ENCODE measurements around the gene ZNF90. TPM values are rescaled to one million over a fixed set of nuclear protein-coding genes. Genes with fewer than 3 reads are reported as not detected.
A peak's percentile ranks its signal among the peaks of the same experiment; 100 is the strongest.
"Not testable (repeated sequence)": the region's sequence is repeated elsewhere in the genome, so short reads cannot be mapped to it uniquely, and the experiment has no call there.

Gene ZNF90
- total RNA-seq, 1 donor from 2014 or later: 5.1 TPM

DNA sequence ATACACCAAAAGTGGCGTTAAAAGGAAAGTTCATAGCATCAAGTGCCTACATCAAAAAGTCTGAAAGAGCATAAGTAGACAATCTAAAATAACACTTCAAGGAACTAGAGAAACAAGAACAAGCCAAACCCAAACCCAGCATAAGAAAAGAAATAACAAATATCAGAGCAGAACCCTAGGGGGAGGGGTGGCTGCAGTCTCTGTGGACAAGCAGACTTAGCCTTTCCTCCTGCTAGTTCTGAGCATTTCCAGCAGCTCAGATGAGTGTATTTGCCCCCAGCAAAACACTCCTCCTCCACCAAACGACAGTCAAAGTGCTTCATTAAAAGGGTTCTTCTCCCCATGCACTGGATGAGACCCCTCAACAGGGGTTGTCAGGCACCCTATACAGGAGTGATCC lies 7.1 kb upstream of the ZNF90 start:
- peaks cover 49% of the 10 kb centered on the region for H3K9me3 Mint-ChIP-seq
- DNase-seq: no peak
- no peak overlapping the region for H3K27ac Mint-ChIP-seq
- H3K36me3 Mint-ChIP-seq (ENCODE audit: low read depth): no peaks in the 10 kb centered on the region
- intact Hi-C loops (cut with micrococcal nuclease): no loop called here
- H3K27me3 Mint-ChIP-seq: peaks cover 1% of the 10 kb centered on the region
- H3K4me1 Mint-ChIP-seq: no peaks in the 10 kb centered on the region
- H3K4me3 Mint-ChIP-seq: no peak overlapping the region

DNA sequence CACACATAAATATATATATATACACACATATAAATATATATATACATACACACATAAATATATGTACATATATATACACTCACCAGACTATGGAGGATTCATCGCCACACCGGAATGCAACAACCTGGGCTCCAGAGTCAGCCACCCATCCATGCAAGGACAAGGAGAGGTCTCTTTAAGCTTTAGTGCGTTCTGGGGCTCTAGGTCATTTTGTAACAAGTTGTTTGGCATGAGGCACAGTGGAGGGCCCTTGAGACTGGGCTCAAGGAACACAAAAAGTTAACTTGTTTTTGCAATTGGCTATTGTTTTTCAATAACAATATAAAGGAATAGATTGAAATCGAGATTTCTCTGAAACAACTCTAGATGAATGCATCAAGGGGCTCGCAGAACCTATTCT lies 4.9 kb upstream of the ZNF90 start:
- H3K36me3 Mint-ChIP-seq (ENCODE audit: low read depth): peaks cover 2% of the 10 kb centered on the region
- no peak overlapping the region for H3K27ac Mint-ChIP-seq
- no peak overlapping the region for H3K4me3 Mint-ChIP-seq
- DNase-seq: no peak
- no peaks in the 10 kb centered on the region for H3K4me1 Mint-ChIP-seq
- no peaks in the 10 kb centered on the region for H3K27me3 Mint-ChIP-seq
- H3K9me3 Mint-ChIP-seq: peaks cover 40% of the 10 kb centered on the region
- intact Hi-C loops (cut with micrococcal nuclease): no loop called here

DNA sequence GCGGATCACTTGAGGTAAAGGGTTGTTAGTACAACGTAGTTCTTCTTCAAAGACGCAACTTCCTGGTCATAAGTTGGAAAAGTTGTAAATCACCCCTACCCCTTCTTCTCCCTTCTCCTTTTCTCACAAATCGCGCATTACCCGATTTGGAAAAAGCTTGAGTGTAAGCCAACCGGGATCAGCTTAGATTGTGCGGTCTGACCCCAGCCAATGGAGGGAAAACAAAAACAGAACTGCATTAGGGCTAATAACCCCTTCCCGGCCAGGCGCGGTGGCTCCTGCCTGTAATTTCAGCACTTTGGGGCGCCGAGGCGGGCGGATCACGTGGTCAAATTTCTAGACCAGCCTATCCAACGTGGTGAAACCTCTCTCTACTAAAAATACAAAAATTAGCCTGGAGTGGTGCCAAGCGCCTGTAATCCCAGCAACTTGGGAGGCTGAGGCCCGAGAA lies 806 bp downstream of the ZNF90 start:
- peaks cover 25% of the 10 kb centered on the region for H3K9me3 Mint-ChIP-seq
- peaks cover 5% of the 10 kb centered on the region for H3K4me1 Mint-ChIP-seq
- peak overlapping the region; percentile 62 for H3K27ac Mint-ChIP-seq
- peak overlapping the region; percentile 88 for H3K4me3 Mint-ChIP-seq
- no peaks in the 10 kb centered on the region for H3K27me3 Mint-ChIP-seq
- H3K36me3 Mint-ChIP-seq (ENCODE audit: low read depth): peaks cover 29% of the 10 kb centered on the region
- intact Hi-C loops (cut with micrococcal nuclease): no loop called here
- peak; percentile 58 for DNase-seq

DNA sequence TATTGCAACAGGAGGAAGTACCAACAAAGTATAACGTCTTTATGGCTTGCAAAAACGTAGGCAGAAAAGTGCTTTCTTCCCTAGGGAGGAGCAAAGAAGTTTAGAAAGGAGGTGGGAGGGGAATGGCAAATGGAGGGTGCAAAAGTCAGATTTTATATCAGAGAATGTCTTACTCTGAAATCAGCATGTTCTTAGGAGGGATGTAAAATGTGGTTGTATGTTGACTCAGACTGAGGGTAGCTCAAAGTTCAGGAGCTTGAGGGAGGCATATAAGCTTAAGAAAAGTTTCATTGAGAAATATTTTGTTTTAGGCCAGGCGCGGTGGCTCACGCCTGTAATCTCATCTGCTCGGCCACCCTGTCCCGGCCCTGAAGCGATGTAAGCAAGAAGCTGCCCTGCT lies 1.7 kb downstream of the ZNF90 start:
- no peak for DNase-seq
- Mint-ChIP-seq H3K36me3 (ENCODE audit: low read depth) (peaks cover 29% of the 10 kb centered on the region), H3K4me3 (peak overlapping the region; percentile 25), H3K4me1 (peaks cover 5% of the 10 kb centered on the region), H3K9me3 (peaks cover 27% of the 10 kb centered on the region), H3K27ac (no peak overlapping the region), H3K27me3 (no peaks in the 10 kb centered on the region)
- intact Hi-C loops (cut with micrococcal nuclease): no loop called here

GRCh38 chr19:20080656-20081055 lies 2.9 kb downstream of the ZNF90 start:
- H3K27me3 Mint-ChIP-seq: no peaks in the 10 kb centered on the region
- no peak overlapping the region for H3K4me3 Mint-ChIP-seq
- no peak for DNase-seq
- H3K4me1 Mint-ChIP-seq: peaks cover 5% of the 10 kb centered on the region
- peaks cover 29% of the 10 kb centered on the region for H3K36me3 Mint-ChIP-seq (ENCODE audit: low read depth)
- no peak overlapping the region for H3K27ac Mint-ChIP-seq
- H3K9me3 Mint-ChIP-seq: peaks cover 27% of the 10 kb centered on the region
- intact Hi-C loops (cut with micrococcal nuclease): no loop called here

GRCh38 chr19:20082232-20082833 lies 4.5 kb downstream of the ZNF90 start:
- Mint-ChIP-seq H3K9me3 (peaks cover 25% of the 10 kb centered on the region), H3K36me3 (ENCODE audit: low read depth) (peaks cover 31% of the 10 kb centered on the region)
- H3K4me3 Mint-ChIP-seq; DNase-seq; H3K4me1 Mint-ChIP-seq; H3K27ac Mint-ChIP-seq; H3K27me3 Mint-ChIP-seq; intact Hi-C loops (cut with micrococcal nuclease): not testable (repeated sequence)

GRCh38 chr19:20082876-20083275 lies 5.1 kb downstream of the ZNF90 start:
- Mint-ChIP-seq H3K9me3 (peaks cover 29% of the 10 kb centered on the region), H3K36me3 (ENCODE audit: low read depth) (peaks cover 32% of the 10 kb centered on the region)
- DNase-seq; H3K27ac Mint-ChIP-seq; H3K4me3 Mint-ChIP-seq; H3K27me3 Mint-ChIP-seq; H3K4me1 Mint-ChIP-seq; intact Hi-C loops (cut with micrococcal nuclease): not testable (repeated sequence)

GRCh38 chr19:20102097-20102496 lies 24.3 kb downstream of the ZNF90 start:
- Mint-ChIP-seq H3K4me3 (no peak overlapping the region), H3K9me3 (peaks cover 23% of the 10 kb centered on the region), H3K4me1 (no peaks in the 10 kb centered on the region), H3K27me3 (no peaks in the 10 kb centered on the region), H3K36me3 (ENCODE audit: low read depth) (peaks cover 31% of the 10 kb centered on the region), H3K27ac (no peak overlapping the region)
- DNase-seq: peak; percentile 10
- intact Hi-C loops (cut with micrococcal nuclease): no loop called here

DNA sequence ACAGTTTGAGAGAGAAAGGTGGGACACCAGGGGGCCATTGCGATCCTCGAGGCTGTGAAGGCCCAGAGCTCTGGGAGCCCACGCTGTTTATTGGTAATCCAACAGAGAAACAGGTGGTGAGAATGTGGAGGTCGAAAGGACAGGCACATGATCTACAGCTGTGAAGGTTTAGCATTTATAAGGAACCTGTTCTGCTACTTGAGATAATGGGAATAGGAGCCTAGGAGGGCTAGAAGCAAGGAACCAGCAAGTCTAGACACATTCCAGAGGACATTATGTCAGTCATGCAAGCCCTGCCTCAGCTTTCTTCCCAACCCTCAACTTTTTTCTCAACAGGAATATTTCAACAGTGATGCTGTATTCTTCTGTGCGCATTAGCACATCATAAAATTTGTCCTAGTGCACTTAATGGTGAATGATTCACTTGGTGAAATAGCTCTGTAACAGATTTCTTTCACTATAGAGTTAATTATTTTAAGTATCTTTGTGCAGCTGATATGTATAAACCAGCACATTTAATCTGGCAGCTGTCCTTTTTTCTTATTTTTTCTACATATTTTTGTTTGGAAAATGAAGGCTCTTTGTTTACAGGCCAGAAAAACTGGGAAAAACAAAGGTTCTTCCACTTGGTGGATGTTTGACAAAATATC lies 25.4 kb downstream of the ZNF90 start:
- peaks cover 31% of the 10 kb centered on the region for H3K36me3 Mint-ChIP-seq (ENCODE audit: low read depth)
- H3K9me3 Mint-ChIP-seq: peaks cover 18% of the 10 kb centered on the region
- no peaks in the 10 kb centered on the region for H3K4me1 Mint-ChIP-seq
- DNase-seq: peak; percentile 12
- H3K4me3 Mint-ChIP-seq: no peak overlapping the region
- H3K27ac Mint-ChIP-seq: no peak overlapping the region
- intact Hi-C loops (cut with micrococcal nuclease): no loop called here
- no peaks in the 10 kb centered on the region for H3K27me3 Mint-ChIP-seq

- Mint-ChIP-seq H3K4me3 (no peak overlapping the region), H3K27ac (no peak overlapping the region), H3K9me3 (peaks cover 10% of the 10 kb centered on the region), H3K36me3 (ENCODE audit: low read depth) (peaks cover 24% of the 10 kb centered on the region), H3K4me1 (no peaks in the 10 kb centered on the region), H3K27me3 (no peaks in the 10 kb centered on the region)
- intact Hi-C loops (cut with micrococcal nuclease): no loop called here
- no peak for DNase-seq
Measured at GRCh38 chr19:20107301-20107700, 29.5 kb downstream of the ZNF90 start.

GRCh38 chr19:20118064-20118839 lies 40.5 kb downstream of the ZNF90 start:
- H3K4me3 Mint-ChIP-seq; DNase-seq; intact Hi-C loops (cut with micrococcal nuclease); H3K27ac Mint-ChIP-seq; H3K27me3 Mint-ChIP-seq; H3K4me1 Mint-ChIP-seq: not testable (repeated sequence)
- Mint-ChIP-seq H3K9me3 (peaks cover 12% of the 10 kb centered on the region), H3K36me3 (ENCODE audit: low read depth) (peaks cover 32% of the 10 kb centered on the region)

DNA sequence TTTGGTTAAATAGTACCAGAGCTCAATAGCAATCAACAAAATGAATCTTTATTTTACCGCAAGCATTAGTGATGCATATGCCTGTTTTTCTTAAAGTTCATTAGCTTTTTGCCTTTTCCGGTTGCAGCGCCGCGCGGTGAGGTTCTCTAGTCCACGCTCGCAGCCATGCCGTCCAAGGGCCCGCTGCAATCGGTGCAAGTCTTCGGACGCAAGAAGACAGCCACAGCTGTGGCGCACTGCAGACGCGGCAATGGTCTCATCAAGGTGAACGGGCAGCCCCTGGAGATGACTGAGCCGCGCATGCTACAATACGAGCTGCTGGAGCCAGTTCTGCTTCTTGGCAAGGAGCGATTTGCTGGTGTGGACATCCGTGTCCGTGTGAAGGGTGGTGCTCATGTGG lies 47.1 kb downstream of the ZNF90 start:
- DNase-seq: no peak
- intact Hi-C loops (cut with micrococcal nuclease): no loop called here
- peaks cover 21% of the 10 kb centered on the region for H3K36me3 Mint-ChIP-seq (ENCODE audit: low read depth)

DNA sequence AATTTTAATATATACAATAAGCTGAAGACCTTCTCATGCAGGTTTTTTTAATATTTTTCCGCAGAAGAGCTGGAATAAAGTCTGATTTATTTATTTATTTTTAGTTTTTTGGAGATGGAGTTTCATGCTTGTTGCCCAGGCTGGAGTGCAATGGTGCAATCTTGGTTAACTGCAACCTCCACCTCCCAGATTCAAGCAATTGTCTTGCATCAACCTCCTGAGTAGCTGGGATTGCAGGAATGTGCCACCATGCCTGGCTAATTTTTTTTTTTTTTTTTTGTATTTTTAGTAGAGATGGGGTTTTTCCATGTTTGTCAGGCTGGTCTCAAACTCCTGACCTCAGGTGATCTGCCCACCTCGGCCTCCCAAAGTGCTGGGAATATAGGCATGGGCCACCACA lies 55.1 kb downstream of the ZNF90 start:
- intact Hi-C loops (cut with micrococcal nuclease); H3K36me3 Mint-ChIP-seq (ENCODE audit: low read depth); H3K27ac Mint-ChIP-seq: not testable (repeated sequence)

More for the DNA sequence above, 47.1 kb downstream of the ZNF90 start:
- no peak overlapping the region for H3K27ac Mint-ChIP-seq
- H3K9me3 Mint-ChIP-seq: peaks cover 17% of the 10 kb centered on the region
- H3K27me3 Mint-ChIP-seq: no peaks in the 10 kb centered on the region
- no peak overlapping the region for H3K4me3 Mint-ChIP-seq
- no peaks in the 10 kb centered on the region for H3K4me1 Mint-ChIP-seq

DNA sequence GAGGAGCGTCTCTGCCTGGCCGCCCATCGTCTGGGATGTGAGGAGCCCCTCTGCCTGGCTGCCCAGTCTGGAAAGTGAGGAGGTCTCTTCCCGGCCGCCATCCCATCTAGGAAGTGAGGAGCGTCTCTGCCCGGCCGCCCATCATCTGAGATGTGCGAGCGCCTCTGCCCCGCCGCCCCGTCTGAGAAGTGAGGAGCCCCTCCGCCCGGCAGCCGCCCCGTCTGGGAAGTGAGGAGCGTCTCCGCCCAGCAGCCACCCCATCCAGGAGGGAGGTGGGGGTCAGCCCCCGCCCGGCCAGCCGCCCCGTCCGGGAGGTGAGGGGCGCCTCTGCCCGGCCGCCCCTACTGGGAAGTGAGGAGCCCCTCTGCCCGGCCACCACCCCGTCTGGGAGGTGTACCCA lies 59.9 kb downstream of the ZNF90 start:
- H3K36me3 Mint-ChIP-seq (ENCODE audit: low read depth); H3K27me3 Mint-ChIP-seq; H3K27ac Mint-ChIP-seq; DNase-seq; H3K4me3 Mint-ChIP-seq; intact Hi-C loops (cut with micrococcal nuclease); H3K4me1 Mint-ChIP-seq: not testable (repeated sequence)
- H3K9me3 Mint-ChIP-seq: peaks cover 12% of the 10 kb centered on the region

More for the DNA sequence above, 55.1 kb downstream of the ZNF90 start:
- not testable (repeated sequence) for DNase-seq, H3K27me3 Mint-ChIP-seq, H3K4me3 Mint-ChIP-seq, H3K4me1 Mint-ChIP-seq
- H3K9me3 Mint-ChIP-seq: peaks cover 13% of the 10 kb centered on the region
